B cell (primary cell): Measurements from ENCODE around the gene RAI14. TPM values are rescaled to one million over a fixed set of nuclear protein-coding genes. Genes with fewer than 3 reads are reported as not detected.
"Not testable (repeated sequence)": the region's sequence is repeated elsewhere in the genome, so short reads cannot be mapped to it uniquely, and the experiment has no call there.

Experiments used
- ATAC-seq: fragments of 200-7000 bp; cut with Tn5 transposase; one replicate; pipeline ENCODE4 v1.10.0; 2021; ENCODE audit warnings: low read depth, mild to moderate bottlenecking, moderate number of reproducible peaks, moderate library complexity
- CTCF ChIA-PET: fragments of 350-600 bp; sonication (Branson Sonifier 250); formaldehyde crosslinking; loops from one replicate; lab custom pipeline; 2021; ENCODE audit warnings: antibody characterized with exemption, inconsistent platforms; lab: Charles Lee
- POLR2A ChIA-PET: fragments of 350-600 bp; sonication (Branson Sonifier 250); formaldehyde crosslinking; loops from one replicate; lab custom pipeline; 2021; ENCODE audit warnings: antibody characterized with exemption; lab: Charles Lee
- DNase-seq: peaks from one replicate; pipeline ENCODE4 v3.0.0; 2013
- H2AFZ ChIP-seq: 2 replicates; pipeline ENCODE4 v1.6.1; 2012; ENCODE audit warnings: mild to moderate bottlenecking, low read depth, low read length; ENCODE audit not compliant: insufficient read depth, poor library complexity, severe bottlenecking
- H3K27ac ChIP-seq, 2 donors: 1 replicate in 1 of 2; 2 replicates in 1 of 2; pipeline ENCODE4 v1.5.1; 2012 to 2013; ENCODE audit warnings: low read length in 2 of 2, mild to moderate bottlenecking in 2 of 2, moderate library complexity in 1 of 2
- H3K27me3 ChIP-seq, 4 experiments: fragments of 200-600 bp in 1 of 4; sonication (generic) in 1 of 4; replicated peaks in 1 of 4; 1 replicate in 2 of 4; 2 replicates in 2 of 4; pipeline versions ENCODE4 v1.6.1 to v1.7.0; 2013 to 2016; ENCODE audit warnings: low read length in 3 of 4, mild to moderate bottlenecking in 2 of 4, mixed read lengths in 1 of 4, moderate library complexity in 1 of 4; ENCODE audit not compliant: insufficient read depth in 4 of 4, control insufficient read depth in 3 of 4; ENCODE audit errors: control extremely low read depth in 1 of 4
- H3K36me3 ChIP-seq, 2 experiments: replicated peaks in 1 of 2; 1 replicate in 1 of 2; 2 replicates in 1 of 2; pipeline versions ENCODE4 v1.6.1 to v1.7.1; 2013; ENCODE audit warnings: low read length in 1 of 2; ENCODE audit not compliant: insufficient read depth in 2 of 2, control insufficient read depth in 1 of 2; ENCODE audit errors: control extremely low read depth in 1 of 2, extremely low read depth in 1 of 2
- H3K4me1 ChIP-seq, 2 donors: fragments of 200-600 bp in 1 of 2; sonication (generic) in 1 of 2; 1 replicate in 1 of 2; 2 replicates in 1 of 2; pipeline versions ENCODE4 v1.5.1 to v1.6.1; 2013 to 2017; ENCODE audit warnings: low read length in 2 of 2; ENCODE audit not compliant: control insufficient read depth in 2 of 2, insufficient read depth in 2 of 2
- H3K4me2 ChIP-seq: replicated peaks from 2 replicates; pipeline ENCODE3; 2012; ENCODE audit warnings: mild to moderate bottlenecking, low read depth, low read length; ENCODE audit not compliant: poor library complexity, severe bottlenecking
- H3K4me3 ChIP-seq, 5 experiments: fragments of 200-600 bp in 1 of 5; sonication (generic) in 1 of 5; 1 replicate in 3 of 5; 2 replicates in 2 of 5; pipeline versions ENCODE4 v1.5.1 to v1.7.0; 2011 to 2016; ENCODE audit warnings: low read length in 4 of 5, mild to moderate bottlenecking in 4 of 5, low read depth in 2 of 5, control low read depth in 1 of 5, moderate library complexity in 1 of 5; ENCODE audit not compliant: insufficient read depth in 1 of 5; ENCODE audit errors: control extremely low read depth in 1 of 5, extremely low read depth in 1 of 5
- H3K79me2 ChIP-seq: fragments of 200-600 bp; sonication (generic); one replicate; pipeline ENCODE4 v1.6.0; 2016; ENCODE audit warnings: low read length; ENCODE audit not compliant: control insufficient read depth, insufficient read depth
- H3K9ac ChIP-seq: fragments of 200-600 bp; sonication (generic); 2 replicates; pipeline ENCODE4 v1.6.1; 2017; ENCODE audit warnings: mild to moderate bottlenecking, low read length, moderate library complexity
- H3K9me3 ChIP-seq, 3 donors: one replicate each; pipeline versions ENCODE4 v1.6.1 to v1.7.1; 2013; ENCODE audit warnings: low read length in 2 of 3; ENCODE audit not compliant: control insufficient read depth in 2 of 3, insufficient read depth in 1 of 3; ENCODE audit errors: control extremely low read depth in 1 of 3
- H4K20me1 ChIP-seq: 2 replicates; pipeline ENCODE4 v1.6.0; 2012; ENCODE audit warnings: mild to moderate bottlenecking, low read length; ENCODE audit not compliant: insufficient read depth, control insufficient read depth, poor library complexity, severe bottlenecking
- H3K27ac Mint-ChIP-seq: one replicate; pipeline ENCODE4 v1.8.0; 2021; ENCODE audit warnings: mixed read lengths
- H3K27me3 Mint-ChIP-seq: one replicate; pipeline ENCODE4 v1.8.0; 2021; ENCODE audit warnings: mixed read lengths
- H3K4me1 Mint-ChIP-seq: one replicate; pipeline ENCODE4 v1.8.0; 2021; ENCODE audit warnings: mixed read lengths
- H3K4me3 Mint-ChIP-seq: one replicate; pipeline ENCODE4 v1.8.0; 2021; ENCODE audit warnings: mixed read lengths
- H3K9me3 Mint-ChIP-seq: one replicate; pipeline ENCODE4 v1.8.0; 2022; ENCODE audit warnings: mixed read lengths; ENCODE audit not compliant: insufficient read depth
- EZH2 ChIP-seq: IDR thresholded peaks from 2 replicates; pipeline ENCODE4 v1.6.1; 2012; ENCODE audit warnings: borderline replicate concordance, low read depth, mild to moderate bottlenecking, moderate library complexity, low read length; ENCODE audit not compliant: insufficient read depth, poor library complexity, severe bottlenecking
- WGBS: methylation state at CpG from one replicate; pipeline ENCODE4 v1.1.5; 2013; ENCODE audit warnings: missing lambda C conversion rate; ENCODE audit not compliant: insufficient coverage; 5-methylcytosine and 5-hydroxymethylcytosine counted together
- intact Hi-C: fragments of 100-400 bp; cut with micrococcal nuclease; formaldehyde crosslinking; loops from one replicate; pipeline ENCODE4 v1.10.0; 2022
- polyA plus RNA-seq: library from polyadenylated mRNA; depleted of rRNA; stranded (reverse); fragments of >200 nt; gene quantifications from 2 replicates; pipeline ENCODE4 v1.2.3, GENCODE V29; 2012
- total RNA-seq, 2 donors: library from RNA; stranded (reverse); fragments of 120-200 nt in 1 of 2; gene quantifications; 1 replicate in 1 of 2; 2 replicates in 1 of 2; pipeline versions ENCODE4 v1.2.3 to v1.2.4, GENCODE V29; 2013 to 2022
- TF ChIP-seq, protein P1 (sequence below): fragments of 200-600 bp; IDR thresholded peaks from one replicate; pipeline ENCODE4 v1.8.0; 2022; ENCODE audit warnings: antibody characterized with exemption, mild to moderate bottlenecking

Gene RAI14
- total and polyA plus RNA-seq, 2 donors (not counting 1 experiment from before 2014, with no cell fraction given) = 0.55 to 1.9 TPM

DNA sequence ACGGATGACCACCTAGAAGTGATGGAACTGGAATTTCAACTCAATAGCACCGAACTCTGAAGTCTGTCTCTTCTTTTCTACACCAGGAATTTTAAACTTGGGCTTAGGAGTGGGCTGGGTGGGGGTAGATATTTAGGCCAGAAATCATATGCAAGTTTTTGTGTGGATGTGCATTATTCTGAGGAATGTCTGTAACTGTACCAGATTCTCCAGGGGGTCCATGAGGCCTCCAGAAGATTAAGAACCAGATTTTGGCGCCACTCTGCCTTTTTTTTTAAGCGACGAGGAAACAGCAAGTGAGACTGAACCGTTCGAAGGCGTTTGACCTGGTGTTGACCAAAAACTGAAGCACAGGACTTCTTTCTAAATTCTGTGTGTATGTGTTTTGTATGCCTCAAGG, 94.1 kb downstream of the RAI14 start:
- Mint-ChIP-seq H3K4me1 (peaks cover 14% of the 10 kb centered on the region), H3K27me3 (no peaks in the 10 kb centered on the region), H3K27ac (no peak overlapping the region), H3K9me3 (peaks cover 3% of the 10 kb centered on the region), H3K4me3 (no peak overlapping the region)
- Histone ChIP-seq H3K36me3 (no peaks in the 10 kb centered on the region), H3K4me3 (no peak overlapping the region), H3K9ac (no peak overlapping the region), H4K20me1 (no peaks in the 10 kb centered on the region), H3K4me2 (no peak overlapping the region), H3K9me3 (no peaks in the 10 kb centered on the region), H2AFZ (no peak overlapping the region), H3K4me1 (peaks cover 0 to 4% of the 10 kb centered on the region in 2 donors), H3K27me3 (no peaks in the 10 kb centered on the region), H3K27ac (no peak overlapping the region), H3K79me2 (no peaks in the 10 kb centered on the region)
- CTCF ChIA-PET = no interaction called here
- no peak for TF ChIP-seq EZH2
- TF ChIP-seq, protein P1, sequence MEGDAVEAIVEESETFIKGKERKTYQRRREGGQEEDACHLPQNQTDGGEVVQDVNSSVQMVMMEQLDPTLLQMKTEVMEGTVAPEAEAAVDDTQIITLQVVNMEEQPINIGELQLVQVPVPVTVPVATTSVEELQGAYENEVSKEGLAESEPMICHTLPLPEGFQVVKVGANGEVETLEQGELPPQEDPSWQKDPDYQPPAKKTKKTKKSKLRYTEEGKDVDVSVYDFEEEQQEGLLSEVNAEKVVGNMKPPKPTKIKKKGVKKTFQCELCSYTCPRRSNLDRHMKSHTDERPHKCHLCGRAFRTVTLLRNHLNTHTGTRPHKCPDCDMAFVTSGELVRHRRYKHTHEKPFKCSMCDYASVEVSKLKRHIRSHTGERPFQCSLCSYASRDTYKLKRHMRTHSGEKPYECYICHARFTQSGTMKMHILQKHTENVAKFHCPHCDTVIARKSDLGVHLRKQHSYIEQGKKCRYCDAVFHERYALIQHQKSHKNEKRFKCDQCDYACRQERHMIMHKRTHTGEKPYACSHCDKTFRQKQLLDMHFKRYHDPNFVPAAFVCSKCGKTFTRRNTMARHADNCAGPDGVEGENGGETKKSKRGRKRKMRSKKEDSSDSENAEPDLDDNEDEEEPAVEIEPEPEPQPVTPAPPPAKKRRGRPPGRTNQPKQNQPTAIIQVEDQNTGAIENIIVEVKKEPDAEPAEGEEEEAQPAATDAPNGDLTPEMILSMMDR = no peak
- ATAC-seq = no peak
- POLR2A ChIA-PET = no interaction called here
- DNase-seq = no peak
- 66% methylated on average over 4 of the region's 8 CpGs for WGBS
- intact Hi-C loops = no loop called here

DNA sequence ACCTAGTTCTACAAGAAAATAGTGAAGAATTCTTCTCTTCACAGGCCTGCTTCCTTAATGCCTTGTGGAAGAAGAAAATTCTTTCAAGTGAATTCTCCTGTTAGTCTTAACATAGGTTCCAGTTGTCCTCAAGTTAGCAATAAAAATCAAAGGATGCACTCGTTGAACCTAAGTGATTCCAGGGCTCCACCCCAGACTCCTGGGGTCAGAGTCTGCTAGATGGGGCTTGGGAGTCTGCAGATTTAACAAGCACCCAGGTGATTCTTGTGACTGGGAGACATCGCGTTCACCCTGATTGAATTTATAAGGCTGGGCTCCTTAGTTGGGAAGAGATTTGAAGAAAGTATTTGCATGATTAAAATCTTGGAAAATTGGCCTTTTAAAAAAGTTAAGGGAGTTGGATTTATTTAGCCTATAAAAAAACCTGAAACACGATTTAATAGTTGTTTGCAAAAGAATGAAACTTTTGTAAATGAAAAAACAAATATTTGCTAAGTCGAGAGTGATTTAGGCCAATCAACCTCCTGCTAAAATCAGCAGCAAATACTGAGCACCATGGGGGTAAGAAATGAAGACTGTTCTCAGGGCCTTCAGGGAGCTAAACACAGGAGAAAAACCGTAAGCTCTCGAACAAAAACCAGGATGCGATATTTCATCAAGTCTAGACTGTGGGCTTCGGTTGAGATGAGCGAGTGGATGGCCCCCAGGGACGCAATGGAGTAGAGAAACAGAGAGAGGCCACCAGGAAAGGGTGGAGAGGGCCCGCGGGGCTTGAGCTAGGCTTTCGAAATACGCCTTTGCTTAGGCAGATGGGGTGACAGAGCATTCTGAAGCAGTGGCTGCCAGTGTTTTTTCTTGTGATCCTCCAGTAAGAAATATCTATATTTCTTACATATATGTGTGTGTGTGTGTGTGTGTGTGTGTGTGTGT, 95.9 kb downstream of the RAI14 start:
- Mint-ChIP-seq H3K27me3 (no peaks in the 10 kb centered on the region), H3K27ac (no peak overlapping the region), H3K4me3 (no peak overlapping the region), H3K9me3 (no peaks in the 10 kb centered on the region), H3K4me1 (peaks cover 2% of the 10 kb centered on the region)
- Histone ChIP-seq H4K20me1 (no peaks in the 10 kb centered on the region), H3K36me3 (no peaks in the 10 kb centered on the region), H3K9ac (no peak overlapping the region), H3K4me2 (peak overlapping the region; percentile 26), H2AFZ (no peak overlapping the region), H3K27ac (no peak overlapping the region), H3K4me1 (no peaks in the 10 kb centered on the region), H3K27me3 (no peaks in the 10 kb centered on the region), H3K4me3 (no peak overlapping the region), H3K79me2 (no peaks in the 10 kb centered on the region), H3K9me3 (no peaks in the 10 kb centered on the region)
- CTCF ChIA-PET = interaction anchor here (0.5 kb wide), 1 partner anchor 97 kb away, joined by 3 read pairs; no protein-coding TSS in a partner anchor
- ATAC-seq (no peak), DNase-seq (no peak)
- intact Hi-C loops = no loop called here
- POLR2A ChIA-PET = no interaction called here
- 78% methylated on average over 10 of the region's 15 CpGs for WGBS
- TF ChIP-seq, protein P1 = no peak
- no peak for TF ChIP-seq EZH2

DNA sequence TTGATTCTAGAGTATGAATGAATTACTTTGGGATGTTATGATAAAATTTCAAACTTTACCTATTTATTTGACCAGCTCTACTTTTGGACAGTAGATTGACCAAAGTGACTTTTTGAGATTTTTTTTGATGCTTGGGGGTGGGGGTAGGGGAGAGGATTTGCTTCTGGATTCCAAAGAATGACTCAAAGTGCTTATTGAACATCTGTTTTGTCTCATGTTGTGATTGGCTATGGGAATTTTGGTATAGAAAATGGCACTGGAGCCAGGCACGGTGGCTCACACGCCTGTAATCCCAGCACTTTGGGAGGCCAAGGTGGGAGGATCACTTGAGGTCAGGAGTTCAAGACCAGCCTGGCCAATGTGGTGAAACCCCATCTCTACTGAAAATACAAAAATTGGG, 97.1 kb downstream of the RAI14 start:
- intact Hi-C loops, ATAC-seq, H3K9me3 Mint-ChIP-seq, H3K9me3 ChIP-seq, H3K27me3 Mint-ChIP-seq, H3K9ac ChIP-seq, H3K4me1 ChIP-seq, H3K4me3 Mint-ChIP-seq, H3K79me2 ChIP-seq, H3K4me1 Mint-ChIP-seq, H3K27ac Mint-ChIP-seq, H3K4me3 ChIP-seq, H4K20me1 ChIP-seq, H3K27ac ChIP-seq, DNase-seq, H3K27me3 ChIP-seq, CTCF ChIA-PET, H3K36me3 ChIP-seq, H2AFZ ChIP-seq, H3K4me2 ChIP-seq, POLR2A ChIA-PET: not testable (repeated sequence)
- no CpG with 5 or more reads among the region's 2 CpGs for WGBS
